ENCODE data around the gene BMP7.

BMP7 gene

DNA sequence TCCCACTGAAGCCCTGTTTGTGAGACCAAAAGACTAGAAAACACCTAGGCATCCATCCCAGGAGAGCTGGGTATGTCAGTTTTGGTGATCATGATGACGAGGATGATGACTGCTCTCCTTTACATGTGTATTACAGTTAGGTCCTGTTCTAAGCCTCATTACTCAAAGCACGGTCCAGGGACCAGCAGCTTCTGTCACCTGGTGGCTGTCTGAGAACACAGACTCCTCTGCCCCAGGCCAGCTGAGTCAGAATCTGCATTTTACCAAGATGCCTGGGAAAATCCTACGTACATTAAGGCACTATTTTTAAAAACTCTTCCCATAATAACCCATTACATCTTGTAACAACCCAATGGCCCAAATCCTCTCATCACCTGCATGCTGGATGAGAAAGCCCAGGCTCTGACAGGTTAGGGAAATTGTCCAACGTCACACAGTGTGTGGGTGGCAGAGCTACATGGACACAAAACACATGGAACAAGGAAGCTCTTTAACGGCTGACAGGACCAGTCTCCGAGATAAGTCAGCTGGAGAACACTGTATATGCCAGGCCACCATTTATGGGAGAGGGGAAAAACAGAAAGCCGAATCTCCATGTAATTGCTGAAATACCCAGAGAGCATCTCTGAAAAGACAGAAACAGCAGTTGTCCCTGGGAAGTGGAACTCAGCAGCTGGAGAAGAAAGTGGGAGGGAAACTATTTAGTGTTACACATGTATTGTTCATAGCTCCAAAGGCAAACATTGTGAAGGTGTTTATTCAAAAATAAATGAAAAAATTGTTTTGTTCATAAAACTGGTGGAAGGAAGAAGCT lies 65.4 kb downstream of the BMP7 start:
- no peak for DNase-seq (ENCODE audit: low read depth, low spot score)
- Histone ChIP-seq H3K4me3 (no peak overlapping the region), H3K27ac (no peak overlapping the region), H3K9me3 (ENCODE audit: low read depth, low read length) (no peaks in the 10 kb centered on the region), H3K9ac (ENCODE audit: insufficient read length) (no peak overlapping the region), H3K36me3 (ENCODE audit: insufficient read depth, low read length) (no peaks in the 10 kb centered on the region)
- TF ChIP-seq FOXP2 (optimal IDR thresholded peaks at IDR 0.05; ENCODE audit: control extremely low read depth, extremely low read length, insufficient read depth), result no peak
- TF ChIP-seq POLR2AphosphoS5 (IDR thresholded peaks at IDR 0.05; ENCODE audit: borderline replicate concordance, low read depth, low read length), result no peak
- TF ChIP-seq EZH2 (IDR thresholded peaks at IDR 0.05), result no peak

DNA sequence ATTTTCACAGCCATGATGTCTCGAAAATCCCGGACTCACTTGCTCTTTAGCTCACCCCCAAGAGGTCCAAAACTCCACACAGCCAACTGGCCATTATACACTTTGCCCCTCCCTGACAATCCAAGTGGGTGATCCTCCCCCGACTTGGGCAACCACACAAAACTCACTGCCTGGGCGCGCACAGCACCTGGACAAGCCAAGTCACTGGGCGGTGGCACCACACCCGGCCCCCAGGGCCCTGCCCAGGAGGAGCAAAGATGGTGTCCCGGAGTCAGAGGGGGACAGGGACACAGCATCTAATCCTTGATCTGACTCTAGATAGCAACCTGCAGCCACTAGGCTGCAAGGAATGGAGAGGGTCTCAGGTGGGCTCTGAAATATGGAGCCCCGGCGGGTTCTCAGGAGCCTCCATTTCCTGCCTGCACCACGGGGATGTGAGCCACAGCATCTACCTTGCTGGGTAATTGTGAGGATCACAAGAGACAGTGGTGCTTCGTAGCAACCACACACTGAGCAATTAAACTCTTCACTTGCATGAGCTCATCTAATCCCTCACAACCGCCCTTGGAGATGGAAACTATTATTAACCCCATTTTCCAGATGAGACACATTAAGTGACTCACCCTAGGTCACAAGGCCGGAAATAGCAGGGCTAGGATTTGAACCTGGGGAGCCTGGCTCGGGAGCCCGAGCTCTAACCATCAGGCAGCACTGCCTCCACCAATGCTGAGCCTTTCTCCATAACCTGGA lies 66.6 kb downstream of the BMP7 start:
- no peaks in the 10 kb centered on the region for H3K9me3 ChIP-seq (ENCODE audit: low read depth, low read length)
- TF ChIP-seq POLR2AphosphoS5 (IDR thresholded peaks at IDR 0.05; ENCODE audit: borderline replicate concordance, low read depth, low read length) (no peak), EZH2 (IDR thresholded peaks at IDR 0.05) (no peak), FOXP2 (optimal IDR thresholded peaks at IDR 0.05; ENCODE audit: control extremely low read depth, extremely low read length, insufficient read depth) (no peak)
- H3K4me3 ChIP-seq, result no peak overlapping the region
- no peak overlapping the region for H3K9ac ChIP-seq (ENCODE audit: insufficient read length)
- DNase-seq (ENCODE audit: low read depth, low spot score), result no peak
- no peaks in the 10 kb centered on the region for H3K36me3 ChIP-seq (ENCODE audit: insufficient read depth, low read length)
- no peak overlapping the region for H3K27ac ChIP-seq

DNA sequence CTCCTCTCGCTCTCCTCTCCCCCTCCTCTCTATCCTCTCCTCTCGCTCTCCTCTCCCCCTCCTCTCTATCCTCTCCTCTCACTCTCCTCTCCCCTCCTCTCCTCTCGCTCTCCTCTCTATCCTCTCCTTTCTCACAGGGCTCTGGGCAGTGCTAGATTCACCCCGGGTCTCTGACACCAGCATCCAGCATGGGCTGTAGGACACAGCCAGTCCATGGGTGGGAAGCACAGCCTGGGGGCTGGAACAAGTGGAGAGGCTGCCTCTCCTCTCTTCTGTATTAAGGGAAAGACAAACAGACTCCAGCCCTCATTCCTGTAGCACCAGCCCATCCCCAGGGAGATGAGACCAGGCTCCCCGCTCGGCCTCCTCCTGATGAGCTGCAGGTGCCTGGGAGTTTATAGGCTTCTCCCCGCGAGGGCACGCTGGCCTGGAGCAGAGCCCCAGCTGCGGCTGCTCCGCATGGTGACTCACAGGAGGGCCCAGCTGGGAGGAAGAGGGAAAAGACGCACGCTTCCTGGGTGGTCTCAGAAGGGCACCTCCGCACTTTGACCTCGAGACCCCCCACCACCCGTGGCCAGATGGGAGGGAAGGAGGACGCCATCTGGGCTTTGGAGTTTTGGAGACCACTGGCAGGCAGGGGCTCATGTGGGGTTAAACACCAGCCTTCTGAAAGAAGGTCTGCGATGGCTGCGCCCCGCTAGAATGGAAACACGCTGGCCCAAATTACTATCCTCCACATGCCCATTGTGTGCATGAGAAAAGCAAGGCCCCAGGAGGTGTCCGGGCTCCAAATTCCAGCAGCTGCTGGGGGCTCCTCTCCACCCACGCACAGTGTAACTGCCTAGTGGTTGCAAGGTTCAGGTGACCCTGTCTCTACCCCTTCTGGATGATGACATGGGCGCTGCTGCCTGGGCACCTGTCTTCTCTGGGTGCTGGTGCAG lies 68.0 kb downstream of the BMP7 start:
- Histone ChIP-seq H3K4me3 (no peak overlapping the region), H3K36me3 (ENCODE audit: insufficient read depth, low read length) (no peaks in the 10 kb centered on the region), H3K27ac (no peak overlapping the region), H3K9me3 (ENCODE audit: low read depth, low read length) (no peaks in the 10 kb centered on the region), H3K9ac (ENCODE audit: insufficient read length) (no peak overlapping the region)
- no peak for DNase-seq (ENCODE audit: low read depth, low spot score)
- TF ChIP-seq EZH2 (IDR thresholded peaks at IDR 0.05) (no peak), POLR2AphosphoS5 (IDR thresholded peaks at IDR 0.05; ENCODE audit: borderline replicate concordance, low read depth, low read length) (no peak), FOXP2 (optimal IDR thresholded peaks at IDR 0.05; ENCODE audit: control extremely low read depth, extremely low read length, insufficient read depth) (no peak)

DNA sequence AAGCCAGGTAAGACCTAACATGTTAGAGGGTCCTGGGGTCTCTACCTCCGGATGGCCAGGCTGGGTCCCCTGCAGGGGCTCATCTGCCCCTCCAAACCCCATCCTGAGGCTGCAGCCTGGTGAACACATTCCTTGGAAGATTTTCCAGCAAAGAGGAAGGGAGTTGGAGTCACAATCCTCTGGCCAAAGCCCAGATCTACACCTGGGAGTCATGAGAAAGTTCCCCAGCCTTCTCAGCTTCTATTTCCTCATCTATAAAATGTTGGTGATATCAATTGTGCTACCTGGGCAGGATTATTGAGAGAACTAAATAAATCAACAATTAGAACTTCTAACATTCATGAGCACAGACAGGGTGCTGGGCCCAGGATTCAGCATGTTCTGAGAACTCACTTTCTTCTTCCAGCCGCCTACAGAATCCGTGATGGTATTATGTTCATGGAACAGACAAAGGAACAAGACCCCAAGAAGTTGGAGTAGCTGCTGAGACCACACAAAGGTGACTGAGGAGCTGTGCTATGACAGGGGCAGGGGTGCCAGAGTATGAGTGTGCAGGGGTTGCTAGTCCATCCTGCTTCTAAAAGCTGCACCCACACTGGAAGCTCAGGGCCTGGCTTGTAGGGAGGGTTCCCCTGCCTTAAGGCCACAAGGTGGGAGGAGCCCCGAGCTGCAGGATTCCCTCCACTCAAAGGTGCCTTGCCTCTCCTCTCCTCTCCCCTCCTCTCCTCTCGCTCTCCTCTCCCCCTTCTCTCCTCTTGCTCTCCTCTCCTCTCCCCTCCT lies 68.9 kb downstream of the BMP7 start:
- H3K9me3 ChIP-seq (ENCODE audit: low read depth, low read length), result no peaks in the 10 kb centered on the region
- no peak overlapping the region for H3K9ac ChIP-seq (ENCODE audit: insufficient read length)
- TF ChIP-seq FOXP2 (optimal IDR thresholded peaks at IDR 0.05; ENCODE audit: control extremely low read depth, extremely low read length, insufficient read depth) (no peak), POLR2AphosphoS5 (IDR thresholded peaks at IDR 0.05; ENCODE audit: borderline replicate concordance, low read depth, low read length) (no peak), EZH2 (IDR thresholded peaks at IDR 0.05) (no peak)
- H3K4me3 ChIP-seq, result no peak overlapping the region
- no peak for DNase-seq (ENCODE audit: low read depth, low spot score)
- H3K27ac ChIP-seq, result no peak overlapping the region
- no peaks in the 10 kb centered on the region for H3K36me3 ChIP-seq (ENCODE audit: insufficient read depth, low read length)

DNA sequence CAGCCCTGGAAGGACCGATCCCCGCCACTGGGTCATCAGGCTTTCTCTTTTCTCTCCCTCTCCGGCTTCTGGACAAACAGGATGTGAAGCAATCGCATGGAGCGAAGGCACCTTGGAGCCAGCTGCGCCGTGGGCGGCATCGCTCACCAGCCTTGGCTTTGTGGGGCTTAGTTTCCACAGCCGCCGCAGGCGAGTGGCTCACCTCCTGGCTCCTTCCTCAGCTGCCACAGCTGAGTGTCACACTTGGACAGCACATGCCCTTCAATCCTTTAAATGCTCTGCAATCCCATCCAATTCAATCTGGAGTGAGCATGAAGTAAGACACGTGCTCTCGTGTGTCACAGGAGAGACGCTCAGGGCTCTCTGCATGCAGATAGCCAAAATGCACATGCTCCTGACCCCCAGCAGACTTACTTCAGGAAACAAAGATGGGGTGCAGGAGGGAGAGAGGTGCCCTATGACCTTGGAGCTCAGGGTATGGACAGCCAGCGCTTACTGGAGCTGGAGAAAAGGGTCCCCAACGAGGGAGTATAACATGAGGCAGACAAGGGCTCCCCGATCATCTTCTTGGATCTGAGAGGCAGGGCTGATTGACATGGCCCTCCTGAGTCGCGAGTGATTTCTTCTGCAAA lies 70.9 kb downstream of the BMP7 start:
- Histone ChIP-seq H3K4me3 (no peak overlapping the region), H3K36me3 (ENCODE audit: insufficient read depth, low read length) (no peaks in the 10 kb centered on the region), H3K27ac (no peak overlapping the region), H3K9me3 (ENCODE audit: low read depth, low read length) (no peaks in the 10 kb centered on the region), H3K9ac (ENCODE audit: insufficient read length) (no peak overlapping the region)
- no peak for TF ChIP-seq EZH2 (IDR thresholded peaks at IDR 0.05)
- TF ChIP-seq POLR2AphosphoS5 (IDR thresholded peaks at IDR 0.05; ENCODE audit: borderline replicate concordance, low read depth, low read length), result no peak
- TF ChIP-seq FOXP2 (optimal IDR thresholded peaks at IDR 0.05; ENCODE audit: control extremely low read depth, extremely low read length, insufficient read depth), result no peak
- DNase-seq (ENCODE audit: low read depth, low spot score), result no peak

DNA sequence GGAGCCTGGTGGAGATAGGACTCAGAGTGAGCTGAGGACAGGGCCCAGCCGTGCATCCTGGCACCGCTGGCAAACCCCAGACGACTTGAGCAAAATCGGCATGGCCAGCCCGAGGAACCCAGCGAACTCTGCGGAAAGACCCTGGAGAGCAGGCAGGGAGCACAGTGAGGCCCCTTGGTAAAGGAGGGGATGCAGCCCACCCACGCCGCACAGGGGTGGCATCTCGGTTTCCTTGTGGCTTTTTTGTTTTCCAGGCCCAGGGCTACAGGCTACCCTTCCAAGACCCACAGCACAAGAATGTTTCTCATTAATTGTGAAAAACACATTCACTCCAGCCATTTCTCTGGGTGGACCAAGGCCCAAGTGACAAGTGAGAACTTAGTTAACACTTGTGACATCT lies 71.4 kb downstream of the BMP7 start:
- Histone ChIP-seq H3K9ac (ENCODE audit: insufficient read length) (no peak overlapping the region), H3K4me3 (no peak overlapping the region), H3K27ac (no peak overlapping the region), H3K9me3 (ENCODE audit: low read depth, low read length) (no peaks in the 10 kb centered on the region), H3K36me3 (ENCODE audit: insufficient read depth, low read length) (no peaks in the 10 kb centered on the region)
- no peak for DNase-seq (ENCODE audit: low read depth, low spot score)
- TF ChIP-seq POLR2AphosphoS5 (IDR thresholded peaks at IDR 0.05; ENCODE audit: borderline replicate concordance, low read depth, low read length) (no peak), EZH2 (IDR thresholded peaks at IDR 0.05) (no peak), FOXP2 (optimal IDR thresholded peaks at IDR 0.05; ENCODE audit: control extremely low read depth, extremely low read length, insufficient read depth) (no peak)

DNA sequence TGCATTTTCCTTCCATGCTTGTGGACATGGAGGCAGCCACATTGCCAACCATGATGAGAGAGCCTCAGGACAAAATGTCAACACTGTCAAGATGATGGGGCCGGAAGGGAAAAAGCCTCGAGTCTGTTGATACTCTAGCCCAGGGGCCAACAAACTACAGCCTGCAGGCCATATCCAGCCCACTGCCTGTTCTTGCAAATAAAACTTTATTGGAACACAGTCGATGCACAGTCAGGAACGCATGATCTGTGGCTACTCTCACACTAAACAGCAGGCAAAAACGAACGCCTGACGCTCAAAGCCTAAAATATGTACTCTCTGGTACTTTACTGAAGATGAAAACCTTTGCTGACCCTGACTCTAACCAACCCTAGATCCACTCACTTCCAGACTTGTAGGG lies 72.3 kb downstream of the BMP7 start:
- Histone ChIP-seq H3K36me3 (ENCODE audit: insufficient read depth, low read length) (no peaks in the 10 kb centered on the region), H3K9ac (ENCODE audit: insufficient read length) (no peak overlapping the region), H3K4me3 (no peak overlapping the region), H3K27ac (no peak overlapping the region), H3K9me3 (ENCODE audit: low read depth, low read length) (no peaks in the 10 kb centered on the region)
- no peak for DNase-seq (ENCODE audit: low read depth, low spot score)
- TF ChIP-seq FOXP2 (optimal IDR thresholded peaks at IDR 0.05; ENCODE audit: control extremely low read depth, extremely low read length, insufficient read depth) (no peak), POLR2AphosphoS5 (IDR thresholded peaks at IDR 0.05; ENCODE audit: borderline replicate concordance, low read depth, low read length) (no peak), EZH2 (IDR thresholded peaks at IDR 0.05) (no peak)
